HEK293 (cell line): ENCODE results near the gene LDLRAD3.

ENCODE experiments used
- GLI2 ChIP-seq: fragments of 450-650 bp; formaldehyde crosslinking; IDR thresholded peaks from 2 replicates; pipeline ENCODE4; 2017; ENCODE audit warnings: missing biosample characterization, missing genetic modification characterization, low read depth, borderline replicate concordance
- KLF7 ChIP-seq: fragments of 450-650 bp; formaldehyde crosslinking; IDR thresholded peaks from 2 replicates; pipeline ENCODE4 v1.5.1; 2016; ENCODE audit warnings: missing biosample characterization, missing genetic modification characterization, borderline replicate concordance
- PATZ1 ChIP-seq: fragments of 450-650 bp; formaldehyde crosslinking; IDR thresholded peaks from 2 replicates; pipeline ENCODE4 v1.5.1; 2016; ENCODE audit warnings: missing biosample characterization, missing genetic modification characterization
- PRDM1 ChIP-seq: fragments of 450-650 bp; formaldehyde crosslinking; IDR thresholded peaks from 2 replicates; pipeline ENCODE4; 2016; ENCODE audit warnings: missing biosample characterization, missing genetic modification characterization
- SP3 ChIP-seq: fragments of 450-650 bp; formaldehyde crosslinking; IDR thresholded peaks from 2 replicates; pipeline ENCODE4 v1.5.1; 2016; ENCODE audit warnings: missing biosample characterization, missing genetic modification characterization
- TCF7L2 ChIP-seq: IDR thresholded peaks from 2 replicates; pipeline ENCODE4 v1.6.1; 2011; ENCODE audit warnings: low read depth, mild to moderate bottlenecking, inconsistent platforms, low read length, moderate library complexity, borderline replicate concordance
- ZBTB26 ChIP-seq: fragments of 450-650 bp; formaldehyde crosslinking; optimal IDR thresholded peaks from 2 replicates; pipeline ENCODE3; 2016; ENCODE audit warnings: missing biosample characterization, mild to moderate bottlenecking, missing genetic modification characterization
- ZBTB44 ChIP-seq: fragments of 450-650 bp; IDR thresholded peaks from 2 replicates; pipeline ENCODE4 v1.5.1; 2018; ENCODE audit warnings: missing biosample characterization, mild to moderate bottlenecking, missing genetic modification characterization
- ZNF132 ChIP-seq: fragments of 450-650 bp; formaldehyde crosslinking; IDR thresholded peaks from 2 replicates; pipeline ENCODE4 v1.5.1; 2017; ENCODE audit warnings: missing biosample characterization, missing genetic modification characterization, borderline replicate concordance
- ZNF155 ChIP-seq: fragments of 450-650 bp; formaldehyde crosslinking; IDR thresholded peaks from 2 replicates; pipeline ENCODE4 v1.5.1; 2016; ENCODE audit warnings: missing biosample characterization, missing genetic modification characterization
- ZNF221 ChIP-seq: fragments of 450-650 bp; formaldehyde crosslinking; IDR thresholded peaks from 2 replicates; pipeline ENCODE4 v1.5.1; 2017; ENCODE audit warnings: missing biosample characterization, missing genetic modification characterization, borderline replicate concordance
- ZNF223 ChIP-seq: fragments of 450-650 bp; formaldehyde crosslinking; IDR thresholded peaks from 2 replicates; pipeline ENCODE4 v1.5.1; 2016; ENCODE audit warnings: missing biosample characterization, missing genetic modification characterization
- ZNF274 ChIP-seq, 2 experiments: fragments of 200-500 bp in 1 of 2; fragments of 450-650 bp in 1 of 2; sonication (Bioruptor generic) in 1 of 2; formaldehyde crosslinking in 1 of 2; IDR thresholded peaks; 2 replicates each; pipeline versions ENCODE4 v1.5.1 to v1.6.1; 2014 to 2016; ENCODE audit warnings: borderline replicate concordance in 1 of 2, inconsistent platforms in 1 of 2, low read length in 1 of 2, missing biosample characterization in 1 of 2, missing genetic modification characterization in 1 of 2
- ZNF416 ChIP-seq: fragments of 450-650 bp; formaldehyde crosslinking; IDR thresholded peaks from 2 replicates; pipeline ENCODE4 v1.5.1; 2016; ENCODE audit warnings: missing biosample characterization, missing genetic modification characterization
- ZNF530 ChIP-seq: fragments of 450-650 bp; formaldehyde crosslinking; IDR thresholded peaks from 2 replicates; pipeline ENCODE4 v1.5.1; 2016; ENCODE audit warnings: low read depth, missing biosample characterization, missing genetic modification characterization
- ZNF555 ChIP-seq: fragments of 450-650 bp; formaldehyde crosslinking; conservative IDR thresholded peaks from 2 replicates; pipeline ENCODE4 v1.5.1; 2017; ENCODE audit warnings: missing biosample characterization, mild to moderate bottlenecking, missing genetic modification characterization, inconsistent platforms
- ZNF585B ChIP-seq: fragments of 450-650 bp; formaldehyde crosslinking; IDR thresholded peaks from 2 replicates; pipeline ENCODE4 v1.5.1; 2016; ENCODE audit warnings: missing biosample characterization, missing genetic modification characterization
- ZNF621 ChIP-seq: fragments of 450-650 bp; formaldehyde crosslinking; IDR thresholded peaks from 2 replicates; pipeline ENCODE4 v1.5.1; 2017; ENCODE audit warnings: missing biosample characterization, missing genetic modification characterization
- ZNF776 ChIP-seq: fragments of 450-650 bp; formaldehyde crosslinking; IDR thresholded peaks from 2 replicates; pipeline ENCODE4 v1.5.0; 2017; ENCODE audit warnings: missing biosample characterization, missing genetic modification characterization, borderline replicate concordance
- TF ChIP-seq, protein P1 (sequence below): fragments of 450-650 bp; formaldehyde crosslinking; IDR thresholded peaks from 2 replicates; pipeline ENCODE4 v1.5.1; 2017; ENCODE audit warnings: missing biosample characterization, missing genetic modification characterization
- TF ChIP-seq, protein P2 (sequence below): fragments of 450-650 bp; formaldehyde crosslinking; IDR thresholded peaks from 2 replicates; pipeline ENCODE4 v1.5.1; 2017; ENCODE audit warnings: missing biosample characterization, missing genetic modification characterization
- TF ChIP-seq, protein P3 (sequence below): fragments of 450-650 bp; formaldehyde crosslinking; IDR thresholded peaks from 2 replicates; pipeline ENCODE4 v1.5.1; 2017; ENCODE audit warnings: missing biosample characterization, mild to moderate bottlenecking, missing genetic modification characterization, moderate library complexity
- TF ChIP-seq, protein P4 (sequence below): fragments of 450-650 bp; formaldehyde crosslinking; IDR thresholded peaks from 2 replicates; pipeline ENCODE4 v1.5.1; 2016; ENCODE audit warnings: missing biosample characterization, missing genetic modification characterization
- TF ChIP-seq, protein P5 (sequence below): fragments of 450-650 bp; formaldehyde crosslinking; IDR thresholded peaks from 2 replicates; pipeline ENCODE4 v1.5.1; 2016; ENCODE audit warnings: missing biosample characterization, missing genetic modification characterization

The LDLRAD3 gene

DNA sequence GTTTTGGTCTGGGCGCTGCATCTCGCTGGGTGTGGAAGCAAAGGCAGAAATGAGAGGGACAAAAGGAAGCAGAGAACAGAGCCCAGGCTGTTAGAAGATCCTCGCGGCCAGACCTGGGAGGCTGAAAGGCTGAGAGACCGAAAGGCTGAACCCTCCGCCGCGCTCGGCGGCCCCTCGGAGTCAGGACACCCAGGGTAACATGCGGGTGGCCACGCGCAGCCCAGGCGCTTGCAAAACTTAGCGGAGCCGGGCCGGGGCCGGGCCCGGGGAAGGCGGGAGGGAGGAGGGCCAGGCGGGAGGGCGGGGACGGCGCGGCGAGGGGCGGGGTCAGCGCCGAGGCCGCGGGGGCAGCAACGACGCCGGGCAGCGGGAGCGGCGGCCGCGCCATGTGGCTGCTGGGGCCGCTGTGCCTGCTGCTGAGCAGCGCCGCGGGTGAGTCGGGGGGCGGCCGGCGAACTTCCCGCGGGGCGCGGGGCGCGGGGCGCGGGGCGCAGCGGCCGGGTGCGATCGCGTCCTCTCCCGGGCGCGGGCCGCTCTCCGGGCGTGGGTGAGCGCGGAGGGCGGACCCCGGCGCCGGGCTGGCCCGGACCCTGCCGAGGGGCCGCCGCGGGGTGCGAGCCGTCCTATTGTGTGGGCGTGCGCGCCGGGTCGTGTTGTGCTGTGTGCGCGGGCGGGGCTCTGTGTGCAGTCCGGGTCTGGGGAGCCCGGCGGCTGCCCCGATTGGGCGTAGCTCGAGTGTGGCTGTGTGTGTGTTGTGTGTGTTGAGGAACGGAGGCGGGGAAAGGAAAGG lies at the start of gene LDLRAD3 (continued):
- no peak for TF ChIP-seq ZNF274 (IDR thresholded peaks at IDR 0.05; ENCODE audit: low read length)
- TF ChIP-seq ZNF274 (tag by site-specific recombination; IDR thresholded peaks at IDR 0.05; ENCODE audit: borderline replicate concordance) = no peak
- peak; percentile 21 for TF ChIP-seq SP3 (tag by site-specific recombination)
- TF ChIP-seq, protein P1, sequence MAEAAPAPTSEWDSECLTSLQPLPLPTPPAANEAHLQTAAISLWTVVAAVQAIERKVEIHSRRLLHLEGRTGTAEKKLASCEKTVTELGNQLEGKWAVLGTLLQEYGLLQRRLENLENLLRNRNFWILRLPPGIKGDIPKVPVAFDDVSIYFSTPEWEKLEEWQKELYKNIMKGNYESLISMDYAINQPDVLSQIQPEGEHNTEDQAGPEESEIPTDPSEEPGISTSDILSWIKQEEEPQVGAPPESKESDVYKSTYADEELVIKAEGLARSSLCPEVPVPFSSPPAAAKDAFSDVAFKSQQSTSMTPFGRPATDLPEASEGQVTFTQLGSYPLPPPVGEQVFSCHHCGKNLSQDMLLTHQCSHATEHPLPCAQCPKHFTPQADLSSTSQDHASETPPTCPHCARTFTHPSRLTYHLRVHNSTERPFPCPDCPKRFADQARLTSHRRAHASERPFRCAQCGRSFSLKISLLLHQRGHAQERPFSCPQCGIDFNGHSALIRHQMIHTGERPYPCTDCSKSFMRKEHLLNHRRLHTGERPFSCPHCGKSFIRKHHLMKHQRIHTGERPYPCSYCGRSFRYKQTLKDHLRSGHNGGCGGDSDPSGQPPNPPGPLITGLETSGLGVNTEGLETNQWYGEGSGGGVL (tag by site-specific recombination) = peak; percentile 54
- no peak for TF ChIP-seq TCF7L2
- no peak for TF ChIP-seq ZNF223 (tag by site-specific recombination)
- TF ChIP-seq, protein P2, sequence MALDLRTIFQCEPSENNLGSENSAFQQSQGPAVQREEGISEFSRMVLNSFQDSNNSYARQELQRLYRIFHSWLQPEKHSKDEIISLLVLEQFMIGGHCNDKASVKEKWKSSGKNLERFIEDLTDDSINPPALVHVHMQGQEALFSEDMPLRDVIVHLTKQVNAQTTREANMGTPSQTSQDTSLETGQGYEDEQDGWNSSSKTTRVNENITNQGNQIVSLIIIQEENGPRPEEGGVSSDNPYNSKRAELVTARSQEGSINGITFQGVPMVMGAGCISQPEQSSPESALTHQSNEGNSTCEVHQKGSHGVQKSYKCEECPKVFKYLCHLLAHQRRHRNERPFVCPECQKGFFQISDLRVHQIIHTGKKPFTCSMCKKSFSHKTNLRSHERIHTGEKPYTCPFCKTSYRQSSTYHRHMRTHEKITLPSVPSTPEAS = no peak
- no peak for TF ChIP-seq ZBTB44 (tag by site-specific recombination)
- TF ChIP-seq KLF7 (tag by site-specific recombination) = no peak
- TF ChIP-seq ZNF132 (tag by site-specific recombination) = no peak
- TF ChIP-seq ZNF585B (tag by site-specific recombination) = no peak
- TF ChIP-seq ZNF530 = no peak
- no peak for TF ChIP-seq ZNF155
- TF ChIP-seq ZNF621 (tag by site-specific recombination) = no peak
- TF ChIP-seq, protein P3, sequence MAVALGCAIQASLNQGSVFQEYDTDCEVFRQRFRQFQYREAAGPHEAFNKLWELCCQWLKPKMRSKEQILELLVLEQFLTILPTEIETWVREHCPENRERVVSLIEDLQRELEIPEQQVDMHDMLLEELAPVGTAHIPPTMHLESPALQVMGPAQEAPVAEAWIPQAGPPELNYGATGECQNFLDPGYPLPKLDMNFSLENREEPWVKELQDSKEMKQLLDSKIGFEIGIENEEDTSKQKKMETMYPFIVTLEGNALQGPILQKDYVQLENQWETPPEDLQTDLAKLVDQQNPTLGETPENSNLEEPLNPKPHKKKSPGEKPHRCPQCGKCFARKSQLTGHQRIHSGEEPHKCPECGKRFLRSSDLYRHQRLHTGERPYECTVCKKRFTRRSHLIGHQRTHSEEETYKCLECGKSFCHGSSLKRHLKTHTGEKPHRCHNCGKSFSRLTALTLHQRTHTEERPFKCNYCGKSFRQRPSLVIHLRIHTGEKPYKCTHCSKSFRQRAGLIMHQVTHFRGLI (tag by site-specific recombination) = peak; percentile 75; the same call in 1 of the 2 replicates
- no peak for TF ChIP-seq ZNF555 (tag by site-specific recombination)
- TF ChIP-seq, protein P4, sequence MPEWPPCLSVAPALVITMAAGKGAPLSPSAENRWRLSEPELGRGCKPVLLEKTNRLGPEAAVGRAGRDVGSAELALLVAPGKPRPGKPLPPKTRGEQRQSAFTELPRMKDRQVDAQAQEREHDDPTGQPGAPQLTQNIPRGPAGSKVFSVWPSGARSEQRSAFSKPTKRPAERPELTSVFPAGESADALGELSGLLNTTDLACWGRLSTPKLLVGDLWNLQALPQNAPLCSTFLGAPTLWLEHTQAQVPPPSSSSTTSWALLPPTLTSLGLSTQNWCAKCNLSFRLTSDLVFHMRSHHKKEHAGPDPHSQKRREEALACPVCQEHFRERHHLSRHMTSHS = no peak
- TF ChIP-seq ZNF776 (tag by site-specific recombination) = no peak
- TF ChIP-seq, protein P5, sequence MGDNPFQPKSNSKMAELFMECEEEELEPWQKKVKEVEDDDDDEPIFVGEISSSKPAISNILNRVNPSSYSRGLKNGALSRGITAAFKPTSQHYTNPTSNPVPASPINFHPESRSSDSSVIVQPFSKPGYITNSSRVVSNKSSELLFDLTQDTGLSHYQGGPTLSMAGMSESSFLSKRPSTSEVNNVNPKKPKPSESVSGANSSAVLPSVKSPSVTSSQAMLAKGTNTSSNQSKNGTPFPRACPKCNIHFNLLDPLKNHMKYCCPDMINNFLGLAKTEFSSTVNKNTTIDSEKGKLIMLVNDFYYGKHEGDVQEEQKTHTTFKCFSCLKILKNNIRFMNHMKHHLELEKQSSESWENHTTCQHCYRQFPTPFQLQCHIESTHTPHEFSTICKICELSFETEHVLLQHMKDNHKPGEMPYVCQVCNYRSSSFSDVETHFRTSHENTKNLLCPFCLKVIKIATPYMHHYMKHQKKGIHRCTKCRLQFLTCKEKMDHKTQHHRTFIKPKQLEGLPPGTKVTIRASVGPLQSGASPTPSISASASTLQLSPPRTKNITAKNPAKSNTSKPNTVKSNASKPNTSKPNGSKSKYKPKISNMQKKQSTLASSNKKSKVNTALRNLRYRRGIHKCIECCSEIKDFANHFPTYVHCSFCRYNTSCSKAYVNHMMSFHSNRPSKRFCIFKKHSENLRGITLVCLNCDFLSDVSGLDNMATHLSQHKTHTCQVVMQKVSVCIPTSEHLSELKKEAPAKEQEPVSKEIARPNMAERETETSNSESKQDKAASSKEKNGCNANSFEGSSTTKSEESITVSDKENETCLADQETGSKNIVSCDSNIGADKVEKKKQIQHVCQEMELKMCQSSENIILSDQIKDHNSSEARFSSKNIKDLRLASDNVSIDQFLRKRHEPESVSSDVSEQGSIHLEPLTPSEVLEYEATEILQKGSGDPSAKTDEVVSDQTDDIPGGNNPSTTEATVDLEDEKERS (tag by site-specific recombination) = no peak
- peak; percentile 53 for TF ChIP-seq PATZ1 (tag by site-specific recombination)
- TF ChIP-seq ZBTB26 = peak; percentile 80
- no peak for TF ChIP-seq ZNF416 (tag by site-specific recombination)
- TF ChIP-seq GLI2 (tag by site-specific recombination) = no peak
- no peak for TF ChIP-seq ZNF221
- no peak for TF ChIP-seq PRDM1 (tag by site-specific recombination)
